Osteoblast (primary cell): ENCODE data around the gene SPATS1. TPM values are rescaled to one million over a fixed set of nuclear protein-coding genes. Genes with fewer than 3 reads are reported as not detected.
A peak's percentile ranks its signal among the peaks of the same experiment; 100 is the strongest.
"Not testable (repeated sequence)": the region's sequence is repeated elsewhere in the genome, so short reads cannot be mapped to it uniquely, and the experiment has no call there.

Experiments
- DNase-seq: peaks from one replicate; pipeline ENCODE4 v3.0.0; 2011; ENCODE audit warnings: low spot score, mixed read lengths; ENCODE audit not compliant: insufficient read length; ENCODE audit errors: missing footprints
- H2AFZ ChIP-seq: 2 replicates; pipeline ENCODE4 v1.6.0; 2011; ENCODE audit warnings: mild to moderate bottlenecking, low read length
- H3K27ac ChIP-seq: 2 replicates; pipeline ENCODE4 v1.5.1; 2011; ENCODE audit warnings: mild to moderate bottlenecking, low read depth, low read length, moderate library complexity
- H3K27me3 ChIP-seq: 2 replicates; pipeline ENCODE4 v1.6.0; 2012; ENCODE audit warnings: mild to moderate bottlenecking, control low read depth, inconsistent platforms, low read length, moderate library complexity; ENCODE audit not compliant: insufficient read depth
- H3K36me3 ChIP-seq: 2 replicates; pipeline ENCODE4 v1.5.1; 2011; ENCODE audit warnings: mild to moderate bottlenecking, low read length, control low read depth, moderate library complexity; ENCODE audit not compliant: insufficient read depth
- H3K4me1 ChIP-seq: 2 replicates; pipeline ENCODE4 v1.5.1; 2011; ENCODE audit warnings: mild to moderate bottlenecking, low read length, control low read depth, moderate library complexity; ENCODE audit not compliant: insufficient read depth
- H3K4me2 ChIP-seq: 2 replicates; pipeline ENCODE4 v1.6.0; 2011; ENCODE audit warnings: mild to moderate bottlenecking, low read length; ENCODE audit not compliant: insufficient read depth
- H3K4me3 ChIP-seq: fragments of 200-600 bp; sonication (generic); 3 replicates; pipeline ENCODE4 v1.5.1; 2012; ENCODE audit warnings: mild to moderate bottlenecking, low read length, inconsistent platforms; ENCODE audit not compliant: insufficient read depth
- H3K79me2 ChIP-seq: 2 replicates; pipeline ENCODE4 v1.6.0; 2012; ENCODE audit warnings: mild to moderate bottlenecking, low read length, control low read depth, inconsistent platforms; ENCODE audit not compliant: insufficient read depth
- H3K9me3 ChIP-seq: 2 replicates; pipeline ENCODE4 v1.5.1; 2011; ENCODE audit warnings: low read depth, low read length, control low read depth
- H4K20me1 ChIP-seq: 2 replicates; pipeline ENCODE4 v1.6.0; 2012; ENCODE audit warnings: mild to moderate bottlenecking, low read length, control low read depth; ENCODE audit not compliant: insufficient read depth
- total RNA-seq: library from RNA; depleted of rRNA; stranded (reverse); fragments of >200 nt; gene quantifications from 2 replicates; pipeline ENCODE4 v1.2.3, GENCODE V29; 2012
- TF ChIP-seq, protein P1 (sequence below): IDR thresholded peaks from 2 replicates; pipeline ENCODE4 v1.5.1; 2011; ENCODE audit warnings: mild to moderate bottlenecking, low read depth, low read length, moderate library complexity; ENCODE audit errors: extremely low read depth

Gene SPATS1
- total RNA-seq, 1 donor = not detected

DNA sequence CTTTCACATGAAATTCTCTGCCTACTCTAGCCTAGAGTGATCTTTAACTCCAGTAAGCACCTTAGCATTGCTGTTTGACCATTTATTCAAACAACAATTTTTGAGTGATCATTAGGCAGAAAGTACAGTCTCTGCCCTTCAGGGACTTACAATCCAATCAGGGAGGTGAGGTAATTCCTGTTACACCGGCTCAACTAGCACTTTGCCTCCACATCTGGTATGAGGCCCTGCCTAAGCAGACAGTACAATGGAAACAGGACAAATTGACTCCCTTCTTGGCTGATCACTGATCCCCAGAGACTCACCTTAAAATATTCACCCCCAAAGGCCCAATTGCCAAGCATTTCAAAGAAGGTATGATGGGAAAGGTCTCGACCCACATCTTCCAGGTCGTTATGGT is 30.7 kb upstream of the SPATS1 start:
- no peaks in the 10 kb centered on the region for H3K9me3 ChIP-seq
- peaks cover 19% of the 10 kb centered on the region for H3K4me1 ChIP-seq
- no peak for DNase-seq
- peak overlapping the region; percentile 94 for H3K4me3 ChIP-seq
- H4K20me1 ChIP-seq = peaks cover 11% of the 10 kb centered on the region
- TF ChIP-seq, protein P1, sequence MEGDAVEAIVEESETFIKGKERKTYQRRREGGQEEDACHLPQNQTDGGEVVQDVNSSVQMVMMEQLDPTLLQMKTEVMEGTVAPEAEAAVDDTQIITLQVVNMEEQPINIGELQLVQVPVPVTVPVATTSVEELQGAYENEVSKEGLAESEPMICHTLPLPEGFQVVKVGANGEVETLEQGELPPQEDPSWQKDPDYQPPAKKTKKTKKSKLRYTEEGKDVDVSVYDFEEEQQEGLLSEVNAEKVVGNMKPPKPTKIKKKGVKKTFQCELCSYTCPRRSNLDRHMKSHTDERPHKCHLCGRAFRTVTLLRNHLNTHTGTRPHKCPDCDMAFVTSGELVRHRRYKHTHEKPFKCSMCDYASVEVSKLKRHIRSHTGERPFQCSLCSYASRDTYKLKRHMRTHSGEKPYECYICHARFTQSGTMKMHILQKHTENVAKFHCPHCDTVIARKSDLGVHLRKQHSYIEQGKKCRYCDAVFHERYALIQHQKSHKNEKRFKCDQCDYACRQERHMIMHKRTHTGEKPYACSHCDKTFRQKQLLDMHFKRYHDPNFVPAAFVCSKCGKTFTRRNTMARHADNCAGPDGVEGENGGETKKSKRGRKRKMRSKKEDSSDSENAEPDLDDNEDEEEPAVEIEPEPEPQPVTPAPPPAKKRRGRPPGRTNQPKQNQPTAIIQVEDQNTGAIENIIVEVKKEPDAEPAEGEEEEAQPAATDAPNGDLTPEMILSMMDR = no peak
- H3K27me3 ChIP-seq = peaks cover 13% of the 10 kb centered on the region
- peaks cover 29% of the 10 kb centered on the region for H3K36me3 ChIP-seq
- H2AFZ ChIP-seq = no peak overlapping the region
- H3K27ac ChIP-seq = no peak overlapping the region
- H3K79me2 ChIP-seq = peaks cover 17% of the 10 kb centered on the region
- peak overlapping the region; percentile 94 for H3K4me2 ChIP-seq

DNA sequence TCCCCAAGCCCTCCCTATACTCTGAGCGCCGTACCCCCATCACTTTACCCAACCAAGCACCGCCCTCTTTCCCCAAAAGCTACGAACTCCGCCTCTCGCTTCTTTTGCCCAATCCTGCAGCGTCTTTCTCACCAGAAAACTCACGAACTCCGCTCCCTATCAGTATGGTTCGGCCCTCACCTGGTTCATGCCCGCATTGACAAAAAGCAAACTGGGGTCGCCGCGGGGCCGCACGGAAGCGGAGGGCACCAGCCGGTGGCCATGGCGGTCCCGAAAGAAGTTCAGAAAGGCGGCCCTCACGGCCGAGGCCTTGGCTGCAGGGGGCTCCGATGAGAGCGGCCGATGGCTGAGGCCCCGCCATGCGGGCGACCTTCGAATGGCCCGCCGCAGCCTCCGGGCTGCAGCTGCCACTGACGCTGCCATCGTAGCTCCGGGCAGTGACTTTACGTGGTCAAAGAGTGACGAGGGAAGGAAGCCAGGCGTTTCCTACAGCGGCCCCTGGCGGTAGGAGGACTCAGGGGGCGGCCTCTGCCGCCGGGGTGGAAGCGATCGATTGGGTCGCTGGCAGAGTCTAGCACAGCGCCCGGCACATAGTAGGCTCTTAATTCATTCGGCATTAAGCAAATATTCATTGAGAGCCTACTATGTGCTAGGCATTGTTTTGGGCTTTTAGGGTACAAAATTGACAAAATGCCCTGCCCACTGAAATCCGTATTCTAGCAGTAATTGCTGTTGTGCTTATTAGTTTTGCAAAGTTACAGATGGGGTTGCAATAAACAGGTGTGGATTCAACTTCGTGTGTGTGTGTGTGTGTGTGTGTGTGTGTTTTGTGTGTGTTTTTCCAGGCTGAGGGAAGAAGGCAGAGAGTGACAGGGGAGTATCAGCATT is 29.3 kb upstream of the SPATS1 start, which contains the start of gene AARS2:
TSS of gene AARS2 (minus strand) at position 447 of the 888 bp plus-strand sequence. CDS start at position 423, 24 bp downstream.
- TF ChIP-seq, protein P1 = peak; percentile 98
- peak within 1 kb of the TSS; percentile 94 for H3K4me2 ChIP-seq
- H3K4me1 ChIP-seq = peaks cover 19% of the 10 kb centered on the region
- no peaks in the 10 kb centered on the region for H3K9me3 ChIP-seq
- peaks cover 11% of the 10 kb centered on the region for H4K20me1 ChIP-seq
- peak within 1 kb of the TSS; percentile 94 for H3K4me3 ChIP-seq
- H3K27ac ChIP-seq = peak within 1 kb of the TSS; percentile 86
- H3K79me2 ChIP-seq = peaks cover 17% of the 10 kb centered on the region
- H3K27me3 ChIP-seq = peaks cover 19% of the 10 kb centered on the region
- peak; percentile 98 for DNase-seq
- peak within 1 kb of the TSS; percentile 97 for H2AFZ ChIP-seq
- peaks cover 29% of the 10 kb centered on the region for H3K36me3 ChIP-seq

DNA sequence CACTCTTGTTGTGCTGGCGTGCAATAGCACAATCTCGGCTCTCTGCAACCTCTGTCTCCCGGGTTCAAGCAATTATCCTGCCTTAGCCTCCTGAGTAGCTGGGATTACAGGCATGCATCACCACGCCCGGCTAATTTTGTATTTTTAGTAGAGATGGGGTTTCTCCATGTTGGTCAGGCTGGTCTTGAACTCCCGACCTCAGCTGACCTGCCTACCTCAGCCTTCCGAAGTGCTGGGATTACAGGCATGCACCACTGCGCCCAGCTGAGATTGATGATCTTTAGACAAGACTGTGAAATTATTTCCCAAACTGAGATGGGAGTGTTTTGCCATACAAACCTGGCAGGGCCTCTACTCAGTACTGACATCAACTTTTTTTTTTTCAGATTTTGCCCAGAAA is 27.8 kb upstream of the SPATS1 start:
- peaks cover 11% of the 10 kb centered on the region for H4K20me1 ChIP-seq
- peaks cover 34% of the 10 kb centered on the region for H3K27me3 ChIP-seq
- not testable (repeated sequence) for H3K27ac ChIP-seq, H2AFZ ChIP-seq, H3K4me3 ChIP-seq, DNase-seq, H3K4me2 ChIP-seq, H3K9me3 ChIP-seq
- peaks cover 11% of the 10 kb centered on the region for H3K4me1 ChIP-seq
- H3K36me3 ChIP-seq = peaks cover 21% of the 10 kb centered on the region
- H3K79me2 ChIP-seq = peaks cover 17% of the 10 kb centered on the region

DNA sequence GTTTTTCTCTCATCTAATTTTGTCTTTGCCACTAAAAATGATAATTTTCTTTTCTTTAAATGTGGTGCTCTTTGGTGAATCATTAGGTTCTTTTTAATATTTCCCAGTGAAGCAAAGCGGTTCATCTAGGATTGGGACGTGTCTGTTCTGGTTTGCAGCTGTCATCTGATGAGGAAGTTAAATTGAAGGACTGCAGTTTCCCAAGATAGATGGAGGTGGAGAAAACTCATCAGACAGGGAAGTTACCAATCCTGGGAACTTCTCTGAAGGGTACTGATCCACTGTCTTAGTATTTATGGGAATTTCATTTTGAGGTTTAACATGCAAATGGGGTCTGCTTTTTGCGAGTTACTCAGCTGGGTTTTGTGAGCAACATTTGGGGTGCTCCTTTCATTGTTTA is 26.9 kb upstream of the SPATS1 start:
- TF ChIP-seq, protein P1 = no peak
- Histone ChIP-seq H3K36me3 (peaks cover 12% of the 10 kb centered on the region), H3K79me2 (peaks cover 17% of the 10 kb centered on the region), H4K20me1 (peaks cover 11% of the 10 kb centered on the region), H3K4me3 (no peak overlapping the region), H2AFZ (no peak overlapping the region), H3K27ac (no peak overlapping the region), H3K4me1 (peaks cover 10% of the 10 kb centered on the region), H3K9me3 (no peaks in the 10 kb centered on the region), H3K27me3 (peaks cover 41% of the 10 kb centered on the region), H3K4me2 (no peak overlapping the region)
- DNase-seq = no peak
